Endothelial cell of coronary artery (primary cell): ENCODE data around the gene LYPD8. TPM values are rescaled to one million over a fixed set of nuclear protein-coding genes. Genes with fewer than 3 reads are reported as not detected.

ENCODE experiments used
- total RNA-seq: library from RNA; depleted of rRNA; stranded (reverse); fragments of >200 nt; gene quantifications from 2 replicates; pipeline ENCODE4 v1.2.3, GENCODE V29; 2014

LYPD8 gene
- total RNA-seq: 0.19 TPM in 1 of 2 replicates, not detected in the other

GRCh38 chr1:248755517-248755916 is at the start of gene LYPD8:
TSS of gene LYPD8 (minus strand) at chr1:248755759. CDS start at chr1:248751081, 4,678 bp downstream.

GRCh38 chr1:248702714-248703113 is 52.8 kb downstream of the LYPD8 start, which contains the start of gene OR14I1:
TSS of gene OR14I1 (minus strand) at chr1:248702766.

Other genes starting within 250 kb of the LYPD8 start
- gene OR2G6, start 247.7 kb downstream of the LYPD8 start, total RNA-seq: not detected in 2 replicates
- gene OR2T29, start 193.0 kb downstream of the LYPD8 start, total RNA-seq: not detected in 2 replicates
- gene OR2T34, start 181.0 kb downstream of the LYPD8 start, total RNA-seq: not detected in 2 replicates
- gene OR2T10, start 158.1 kb downstream of the LYPD8 start, total RNA-seq: not detected in 2 replicates
- gene OR2T11, start 120.7 kb downstream of the LYPD8 start, total RNA-seq: not detected in 2 replicates
- not detected in 2 replicates for gene OR2T35, start 110.5 kb downstream of the LYPD8 start, total RNA-seq
- not detected in 2 replicates for gene OR2T27, start 100.2 kb downstream of the LYPD8 start, total RNA-seq
- gene OR14I1, start 53.0 kb downstream of the LYPD8 start, total RNA-seq: not detected in 2 replicates
- 22.1 and 27.0 TPM in 2 replicates for gene SH3BP5L, start 70.2 kb upstream of the LYPD8 start, total RNA-seq
- gene ZNF672, start 82.5 kb upstream of the LYPD8 start, total RNA-seq: 17.2 and 18.4 TPM in 2 replicates
- gene ZNF692, start 103.3 kb upstream of the LYPD8 start, total RNA-seq: 9.4 and 18.4 TPM in 2 replicates
- gene PGBD2, start 150.5 kb upstream of the LYPD8 start, total RNA-seq: 6.7 and 10.2 TPM in 2 replicates